ENCODE measurements around the gene TNFRSF8.

DNA sequence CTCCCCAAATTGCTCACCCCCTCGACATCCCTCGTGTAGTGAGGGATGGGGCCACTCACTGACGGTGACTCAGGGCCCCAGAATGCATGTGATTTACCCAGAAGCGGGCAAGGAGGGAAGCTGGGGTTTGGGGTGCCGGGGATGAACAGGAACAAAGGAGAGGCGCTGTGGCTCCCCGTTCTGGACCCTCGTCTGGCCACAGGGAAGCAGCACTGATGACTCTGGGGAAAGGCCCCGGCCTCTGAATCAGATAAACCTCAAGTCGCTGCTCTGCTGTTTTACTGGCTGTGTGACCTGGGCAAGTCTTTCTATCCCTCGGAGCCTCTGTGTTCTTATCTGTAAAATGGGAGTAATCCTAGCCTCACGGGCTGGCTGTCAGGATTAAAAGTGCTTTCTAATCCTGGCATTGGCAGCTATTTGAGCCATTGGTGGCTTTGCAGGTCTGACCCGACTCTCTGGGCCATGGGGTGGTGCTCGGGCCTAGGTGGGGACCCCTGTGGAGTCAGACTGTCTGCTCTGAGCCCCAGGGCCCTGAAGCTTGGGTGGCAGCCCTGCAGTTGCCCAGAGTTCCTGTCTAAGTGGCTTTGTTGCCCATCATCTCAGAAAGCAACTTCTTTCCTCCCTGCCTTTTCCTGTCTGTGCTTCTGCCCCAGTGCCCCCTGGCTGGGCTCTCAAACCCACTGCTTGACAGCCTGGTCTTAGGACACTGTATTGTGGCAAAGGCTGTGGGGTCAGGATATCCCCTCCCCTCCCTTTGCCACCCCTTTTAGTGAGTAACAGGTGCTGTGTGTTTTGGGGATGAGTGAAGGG is 109.1 kb downstream of the TNFRSF8 start:
- TF ChIP-seq CTCF (IDR thresholded peaks at IDR 0.05) (no peak), MXD4 (CRISPR knock-in tag; IDR thresholded peaks at IDR 0.05; ENCODE audit: borderline replicate concordance) (no peak), CREM (CRISPR knock-in tag; IDR thresholded peaks at IDR 0.05) (no peak), NR1H2 (CRISPR knock-in tag; IDR thresholded peaks at IDR 0.05) (no peak), SP1 (CRISPR knock-in tag; conservative IDR thresholded peaks at IDR 0.05) (no peak), RORB (CRISPR knock-in tag; IDR thresholded peaks at IDR 0.05) (no peak), FOXP4 (CRISPR knock-in tag; IDR thresholded peaks at IDR 0.05) (no peak), ZNF232 (CRISPR knock-in tag; IDR thresholded peaks at IDR 0.05) (no peak), CREB1 (CRISPR knock-in tag; IDR thresholded peaks at IDR 0.05) (no peak), ATF6 (CRISPR knock-in tag; IDR thresholded peaks at IDR 0.05) (no peak), SMAD4 (CRISPR knock-in tag; IDR thresholded peaks at IDR 0.05) (no peak)
- TF ChIP-seq, protein P1, sequence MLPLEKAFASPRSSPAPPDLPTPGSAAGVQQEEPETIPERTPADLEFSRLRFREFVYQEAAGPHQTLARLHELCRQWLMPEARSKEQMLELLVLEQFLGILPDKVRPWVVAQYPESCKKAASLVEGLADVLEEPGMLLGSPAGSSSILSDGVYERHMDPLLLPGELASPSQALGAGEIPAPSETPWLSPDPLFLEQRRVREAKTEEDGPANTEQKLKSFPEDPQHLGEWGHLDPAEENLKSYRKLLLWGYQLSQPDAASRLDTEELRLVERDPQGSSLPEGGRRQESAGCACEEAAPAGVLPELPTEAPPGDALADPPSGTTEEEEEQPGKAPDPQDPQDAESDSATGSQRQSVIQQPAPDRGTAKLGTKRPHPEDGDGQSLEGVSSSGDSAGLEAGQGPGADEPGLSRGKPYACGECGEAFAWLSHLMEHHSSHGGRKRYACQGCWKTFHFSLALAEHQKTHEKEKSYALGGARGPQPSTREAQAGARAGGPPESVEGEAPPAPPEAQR (CRISPR knock-in tag; IDR thresholded peaks at IDR 0.05), result no peak
- TF ChIP-seq, protein P2, sequence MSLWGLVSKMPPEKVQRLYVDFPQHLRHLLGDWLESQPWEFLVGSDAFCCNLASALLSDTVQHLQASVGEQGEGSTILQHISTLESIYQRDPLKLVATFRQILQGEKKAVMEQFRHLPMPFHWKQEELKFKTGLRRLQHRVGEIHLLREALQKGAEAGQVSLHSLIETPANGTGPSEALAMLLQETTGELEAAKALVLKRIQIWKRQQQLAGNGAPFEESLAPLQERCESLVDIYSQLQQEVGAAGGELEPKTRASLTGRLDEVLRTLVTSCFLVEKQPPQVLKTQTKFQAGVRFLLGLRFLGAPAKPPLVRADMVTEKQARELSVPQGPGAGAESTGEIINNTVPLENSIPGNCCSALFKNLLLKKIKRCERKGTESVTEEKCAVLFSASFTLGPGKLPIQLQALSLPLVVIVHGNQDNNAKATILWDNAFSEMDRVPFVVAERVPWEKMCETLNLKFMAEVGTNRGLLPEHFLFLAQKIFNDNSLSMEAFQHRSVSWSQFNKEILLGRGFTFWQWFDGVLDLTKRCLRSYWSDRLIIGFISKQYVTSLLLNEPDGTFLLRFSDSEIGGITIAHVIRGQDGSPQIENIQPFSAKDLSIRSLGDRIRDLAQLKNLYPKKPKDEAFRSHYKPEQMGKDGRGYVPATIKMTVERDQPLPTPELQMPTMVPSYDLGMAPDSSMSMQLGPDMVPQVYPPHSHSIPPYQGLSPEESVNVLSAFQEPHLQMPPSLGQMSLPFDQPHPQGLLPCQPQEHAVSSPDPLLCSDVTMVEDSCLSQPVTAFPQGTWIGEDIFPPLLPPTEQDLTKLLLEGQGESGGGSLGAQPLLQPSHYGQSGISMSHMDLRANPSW (CRISPR knock-in tag; conservative IDR thresholded peaks at IDR 0.05; ENCODE audit: low read depth), result no peak
